Measurements from ENCODE around the gene SMPD4. TPM values are rescaled to one million over a fixed set of nuclear protein-coding genes. Genes with fewer than 3 reads are reported as not detected.
"Not testable (repeated sequence)": the region's sequence is repeated elsewhere in the genome, so short reads cannot be mapped to it uniquely, and the experiment has no call there.

Gene SMPD4
- total and polyA plus RNA-seq, 2 donors (not counting 1 experiment from before 2014, with no cell fraction given): 11.2 to 22.3 TPM

DNA sequence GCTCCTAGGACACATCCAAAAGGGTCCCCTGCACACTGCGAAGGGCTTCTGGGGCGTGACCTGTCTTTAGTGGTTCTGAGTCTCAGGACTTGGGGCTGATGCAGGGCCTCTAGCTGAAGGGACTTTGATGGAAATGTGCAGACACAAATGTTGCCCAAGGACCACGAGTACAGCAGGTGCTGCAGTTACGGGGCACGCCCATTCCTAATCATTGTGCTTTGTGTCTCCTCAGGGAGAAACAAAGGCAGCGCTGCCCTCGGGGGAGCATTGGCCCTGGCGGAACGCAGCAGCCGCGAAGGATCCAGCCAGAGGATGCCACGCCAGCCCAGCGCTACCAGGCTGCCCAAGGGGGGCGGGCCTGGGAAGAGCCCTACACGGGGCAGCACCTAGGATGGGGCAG, 8.8 kb upstream of the SMPD4 start:
- no peaks in the 10 kb centered on the region for H3K36me3 ChIP-seq (ENCODE audit: control insufficient read depth, insufficient read depth, low read length)
- no peak overlapping the region for H3K4me2 ChIP-seq (ENCODE audit: extremely low read depth, insufficient read depth, low read length)
- H3K79me2 ChIP-seq (ENCODE audit: control insufficient read depth, insufficient read depth, low read length): no peaks in the 10 kb centered on the region
- no peak overlapping the region for H3K9ac ChIP-seq (ENCODE audit: insufficient read depth, low read length)
- no peak overlapping the region for H3K27ac ChIP-seq (ENCODE audit: insufficient read depth, low read length)
- H3K4me1 ChIP-seq (ENCODE audit: control insufficient read depth, extremely low read depth, insufficient read depth, low read length): no peaks in the 10 kb centered on the region
- H2AFZ ChIP-seq (ENCODE audit: low read length): no peak overlapping the region
- H3K27me3 ChIP-seq (ENCODE audit: control insufficient read depth, insufficient read depth, low read length): no peaks in the 10 kb centered on the region
- DNase-seq (ENCODE audit: low read depth in 2 of 2): no peak
- no peaks in the 10 kb centered on the region for H3K9me3 ChIP-seq (ENCODE audit: control insufficient read depth, insufficient read depth, low read depth, low read length)
- no peaks in the 10 kb centered on the region for H4K20me1 ChIP-seq (ENCODE audit: control insufficient read depth, extremely low read depth, insufficient read depth, low read length)
- H3K4me3 ChIP-seq (replicated peaks in 1 of 4; ENCODE audit: control extremely low read depth in 1 of 4, insufficient read depth in 1 of 4, low read depth in 3 of 4, low read length in 4 of 4): no peak overlapping the region
- TF ChIP-seq EZH2 (IDR thresholded peaks at IDR 0.05; ENCODE audit: low read length, missing control alignments): no peak
- no peak for TF ChIP-seq CTCF (conservative IDR thresholded peaks at IDR 0.05 in 1 of 2, IDR thresholded peaks at IDR 0.05 in 1 of 2; ENCODE audit: low read depth in 1 of 2, low read length in 2 of 2)

DNA sequence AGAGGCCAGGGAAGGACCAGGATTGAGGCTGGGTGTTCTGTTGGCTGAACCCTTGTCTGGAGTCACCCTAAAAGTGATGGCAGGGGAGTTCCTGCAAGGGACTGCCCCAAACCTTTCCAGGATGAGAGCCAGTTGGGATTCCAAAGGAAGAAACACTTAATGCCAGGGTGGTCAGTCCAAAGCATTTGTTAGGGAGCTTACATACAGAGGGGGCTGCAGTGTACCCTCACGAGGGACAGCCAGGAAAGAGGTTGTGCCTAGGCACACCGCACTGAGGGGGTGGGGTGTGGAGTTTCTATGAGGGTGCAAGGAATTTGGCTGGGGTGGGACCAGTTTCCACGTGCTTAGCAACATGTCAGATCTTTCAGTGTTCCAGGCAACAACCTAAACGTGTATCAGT, 7.6 kb upstream of the SMPD4 start:
- H3K4me2 ChIP-seq (ENCODE audit: extremely low read depth, insufficient read depth, low read length); H3K9ac ChIP-seq (ENCODE audit: insufficient read depth, low read length); H3K4me3 ChIP-seq (replicated peaks in 1 of 4; ENCODE audit: control extremely low read depth in 1 of 4, insufficient read depth in 1 of 4, low read depth in 3 of 4, low read length in 4 of 4); H3K27ac ChIP-seq (ENCODE audit: insufficient read depth, low read length); H2AFZ ChIP-seq (ENCODE audit: low read length); H3K9me3 ChIP-seq (ENCODE audit: control insufficient read depth, insufficient read depth, low read depth, low read length); H4K20me1 ChIP-seq (ENCODE audit: control insufficient read depth, extremely low read depth, insufficient read depth, low read length); H3K27me3 ChIP-seq (ENCODE audit: control insufficient read depth, insufficient read depth, low read length); DNase-seq (ENCODE audit: low read depth in 2 of 2); H3K4me1 ChIP-seq (ENCODE audit: control insufficient read depth, extremely low read depth, insufficient read depth, low read length); H3K79me2 ChIP-seq (ENCODE audit: control insufficient read depth, insufficient read depth, low read length); H3K36me3 ChIP-seq (ENCODE audit: control insufficient read depth, insufficient read depth, low read length): not testable (repeated sequence)

GRCh38 chr2:130187859-130188792, 6.7 kb upstream of the SMPD4 start:
- not testable (repeated sequence) for H2AFZ ChIP-seq (ENCODE audit: low read length); H3K4me3 ChIP-seq (replicated peaks in 1 of 4; ENCODE audit: control extremely low read depth in 1 of 4, insufficient read depth in 1 of 4, low read depth in 3 of 4, low read length in 4 of 4); H3K4me1 ChIP-seq (ENCODE audit: control insufficient read depth, extremely low read depth, insufficient read depth, low read length); H3K27ac ChIP-seq (ENCODE audit: insufficient read depth, low read length); H4K20me1 ChIP-seq (ENCODE audit: control insufficient read depth, extremely low read depth, insufficient read depth, low read length); H3K4me2 ChIP-seq (ENCODE audit: extremely low read depth, insufficient read depth, low read length); H3K27me3 ChIP-seq (ENCODE audit: control insufficient read depth, insufficient read depth, low read length); DNase-seq (ENCODE audit: low read depth in 2 of 2); H3K9ac ChIP-seq (ENCODE audit: insufficient read depth, low read length); H3K36me3 ChIP-seq (ENCODE audit: control insufficient read depth, insufficient read depth, low read length); H3K9me3 ChIP-seq (ENCODE audit: control insufficient read depth, insufficient read depth, low read depth, low read length)
- peaks cover 16% of the 10 kb centered on the region for H3K79me2 ChIP-seq (ENCODE audit: control insufficient read depth, insufficient read depth, low read length)

DNA sequence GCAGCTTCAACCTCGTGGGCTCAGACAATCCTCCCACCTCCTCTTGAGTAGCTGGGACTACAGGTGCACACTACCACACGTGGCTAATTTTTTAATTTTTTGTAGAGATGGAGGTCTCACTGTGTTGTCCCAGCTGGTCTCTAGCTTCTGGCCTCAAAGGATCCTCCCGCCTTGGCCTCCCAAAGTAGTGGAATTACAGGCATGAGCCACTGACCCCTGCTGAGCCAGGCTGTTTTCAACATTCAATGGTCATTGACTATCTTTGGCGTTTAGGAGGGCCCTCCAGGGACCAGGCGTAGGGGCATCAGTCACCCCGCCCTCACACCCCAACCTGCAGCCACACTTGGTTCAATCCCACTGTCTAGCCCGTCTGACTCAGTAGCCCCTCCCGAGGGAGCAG, 5.9 kb upstream of the SMPD4 start:
- H2AFZ ChIP-seq (ENCODE audit: low read length): no peak overlapping the region
- H3K9me3 ChIP-seq (ENCODE audit: control insufficient read depth, insufficient read depth, low read depth, low read length): no peaks in the 10 kb centered on the region
- DNase-seq (ENCODE audit: low read depth in 2 of 2): no peak
- H3K9ac ChIP-seq (ENCODE audit: insufficient read depth, low read length): no peak overlapping the region
- H3K27ac ChIP-seq (ENCODE audit: insufficient read depth, low read length): no peak overlapping the region
- no peak for TF ChIP-seq EZH2 (IDR thresholded peaks at IDR 0.05; ENCODE audit: low read length, missing control alignments)
- no peak for TF ChIP-seq CTCF (conservative IDR thresholded peaks at IDR 0.05 in 1 of 2, IDR thresholded peaks at IDR 0.05 in 1 of 2; ENCODE audit: low read depth in 1 of 2, low read length in 2 of 2)
- H3K4me1 ChIP-seq (ENCODE audit: control insufficient read depth, extremely low read depth, insufficient read depth, low read length): no peaks in the 10 kb centered on the region
- no peaks in the 10 kb centered on the region for H3K27me3 ChIP-seq (ENCODE audit: control insufficient read depth, insufficient read depth, low read length)
- peaks cover 21% of the 10 kb centered on the region for H3K79me2 ChIP-seq (ENCODE audit: control insufficient read depth, insufficient read depth, low read length)
- no peak overlapping the region for H3K4me2 ChIP-seq (ENCODE audit: extremely low read depth, insufficient read depth, low read length)
- no peak overlapping the region for H3K4me3 ChIP-seq (replicated peaks in 1 of 4; ENCODE audit: control extremely low read depth in 1 of 4, insufficient read depth in 1 of 4, low read depth in 3 of 4, low read length in 4 of 4)
- H3K36me3 ChIP-seq (ENCODE audit: control insufficient read depth, insufficient read depth, low read length): peaks cover 6% of the 10 kb centered on the region
- no peaks in the 10 kb centered on the region for H4K20me1 ChIP-seq (ENCODE audit: control insufficient read depth, extremely low read depth, insufficient read depth, low read length)
